BJ (cell line): ENCODE measurements around the gene WDR46. TPM values are rescaled to one million over a fixed set of nuclear protein-coding genes. Genes with fewer than 3 reads are reported as not detected.

Experiments
- CTCF ChIA-PET: fragments of 350-600 bp; formaldehyde crosslinking; extraction: SDS; loops from one replicate; lab custom pipeline; 2021; ENCODE audit warnings: antibody characterized with exemption, inconsistent platforms; lab: Yijun Ruan, JAX
- POLR2A ChIA-PET: fragments of 300-600 bp; sonication (Branson Sonifier 250); formaldehyde crosslinking; extraction: SDS; loops from one replicate; lab custom pipeline; 2021; ENCODE audit warnings: antibody characterized with exemption; lab: Charles Lee
- DNase-seq: peaks from one replicate; pipeline ENCODE4 v3.0.0-alpha.2; 2011; ENCODE audit warnings: low read depth
- H3K27me3 ChIP-seq: 2 replicates; pipeline ENCODE4 v1.6.0; 2011; ENCODE audit warnings: low read length; ENCODE audit not compliant: control insufficient read depth, insufficient read depth
- H3K36me3 ChIP-seq: 2 replicates; pipeline ENCODE4 v1.5.1; 2011; ENCODE audit warnings: low read length; ENCODE audit not compliant: control insufficient read depth, insufficient read depth
- H3K4me3 ChIP-seq: 2 replicates; pipeline ENCODE4 v1.5.1; 2011; ENCODE audit warnings: low read depth, mild to moderate bottlenecking, control low read depth, low read length
- polyA plus RNA-seq: library from polyadenylated mRNA; depleted of rRNA; stranded (reverse); fragments of >200 nt; gene quantifications from 2 replicates; pipeline ENCODE4 v1.2.3, GENCODE V29; 2011
- TF ChIP-seq, protein P1 (sequence below): IDR thresholded peaks from 2 replicates; pipeline ENCODE4 v1.5.1; 2011; ENCODE audit warnings: low read depth, mild to moderate bottlenecking, control low read depth, inconsistent platforms, low read length, moderate library complexity; ENCODE audit not compliant: insufficient read depth

Gene WDR46
- polyA plus RNA-seq, 1 experiment: 78.9 TPM

DNA sequence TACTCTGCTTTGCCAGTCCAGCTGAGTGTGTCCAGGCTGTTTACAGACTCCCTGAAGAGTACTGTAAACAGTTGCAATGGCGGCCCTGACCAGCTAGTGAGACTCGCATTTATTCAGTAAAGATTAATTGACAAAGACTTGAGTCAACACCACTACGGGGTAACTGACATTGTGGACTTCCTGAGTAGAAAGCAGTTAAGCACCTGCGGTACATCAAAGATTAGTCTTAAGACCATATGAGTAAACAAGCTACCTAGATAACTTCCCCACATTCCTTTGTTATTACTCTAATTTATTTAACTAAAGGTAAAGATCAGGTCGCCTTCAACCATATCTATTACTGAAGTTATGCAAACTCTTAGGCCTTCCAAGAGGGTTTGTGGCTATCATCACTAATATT is 30.0 kb downstream of the WDR46 start:
- TF ChIP-seq, protein P1, sequence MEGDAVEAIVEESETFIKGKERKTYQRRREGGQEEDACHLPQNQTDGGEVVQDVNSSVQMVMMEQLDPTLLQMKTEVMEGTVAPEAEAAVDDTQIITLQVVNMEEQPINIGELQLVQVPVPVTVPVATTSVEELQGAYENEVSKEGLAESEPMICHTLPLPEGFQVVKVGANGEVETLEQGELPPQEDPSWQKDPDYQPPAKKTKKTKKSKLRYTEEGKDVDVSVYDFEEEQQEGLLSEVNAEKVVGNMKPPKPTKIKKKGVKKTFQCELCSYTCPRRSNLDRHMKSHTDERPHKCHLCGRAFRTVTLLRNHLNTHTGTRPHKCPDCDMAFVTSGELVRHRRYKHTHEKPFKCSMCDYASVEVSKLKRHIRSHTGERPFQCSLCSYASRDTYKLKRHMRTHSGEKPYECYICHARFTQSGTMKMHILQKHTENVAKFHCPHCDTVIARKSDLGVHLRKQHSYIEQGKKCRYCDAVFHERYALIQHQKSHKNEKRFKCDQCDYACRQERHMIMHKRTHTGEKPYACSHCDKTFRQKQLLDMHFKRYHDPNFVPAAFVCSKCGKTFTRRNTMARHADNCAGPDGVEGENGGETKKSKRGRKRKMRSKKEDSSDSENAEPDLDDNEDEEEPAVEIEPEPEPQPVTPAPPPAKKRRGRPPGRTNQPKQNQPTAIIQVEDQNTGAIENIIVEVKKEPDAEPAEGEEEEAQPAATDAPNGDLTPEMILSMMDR: no peak
- no peak for DNase-seq
- Histone ChIP-seq H3K27me3 (no peaks in the 10 kb centered on the region), H3K36me3 (peaks cover 4% of the 10 kb centered on the region), H3K4me3 (no peak overlapping the region)
- ChIA-PET CTCF (interaction anchor here (0.6 to 1.2 kb wide), 3 partner anchors 62 to 895 kb away, joined by 3 read pairs; no protein-coding TSS in a partner anchor), POLR2A (no interaction called here)

GRCh38 chr6:33254591-33254990 is 34.4 kb downstream of the WDR46 start:
- Histone ChIP-seq H3K4me3 (no peak overlapping the region), H3K27me3 (no peaks in the 10 kb centered on the region), H3K36me3 (no peaks in the 10 kb centered on the region)
- ChIA-PET CTCF (interaction anchor here (1.3 kb wide), 1 partner anchor 23 kb away, joined by 4 read pairs; the partner anchor contains the start of gene B3GALT4), POLR2A (no interaction called here)
- DNase-seq: no peak
- TF ChIP-seq, protein P1: no peak

DNA sequence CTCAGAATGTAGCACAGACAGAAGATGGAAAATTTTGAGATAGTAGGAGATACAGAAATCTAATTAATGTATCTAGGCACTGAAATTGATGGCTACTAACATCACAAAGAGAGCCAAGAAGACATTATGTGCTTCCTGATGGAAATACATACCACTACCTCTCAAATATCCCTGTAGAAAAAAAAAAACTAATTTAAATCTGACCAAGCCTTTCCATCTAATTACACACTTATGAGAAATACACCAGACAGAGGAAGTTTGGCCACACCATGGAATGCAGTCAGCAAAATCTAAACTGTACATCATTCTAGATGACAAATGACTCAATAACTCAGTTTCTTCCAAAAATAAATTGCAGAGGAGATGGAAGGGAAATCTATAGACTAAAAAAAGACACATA is 36.3 kb downstream of the WDR46 start:
- Histone ChIP-seq H3K4me3 (no peak overlapping the region), H3K27me3 (no peaks in the 10 kb centered on the region), H3K36me3 (no peaks in the 10 kb centered on the region)
- no peak for DNase-seq
- ChIA-PET CTCF (no interaction called here), POLR2A (no interaction called here)
- TF ChIP-seq, protein P1: no peak

DNA sequence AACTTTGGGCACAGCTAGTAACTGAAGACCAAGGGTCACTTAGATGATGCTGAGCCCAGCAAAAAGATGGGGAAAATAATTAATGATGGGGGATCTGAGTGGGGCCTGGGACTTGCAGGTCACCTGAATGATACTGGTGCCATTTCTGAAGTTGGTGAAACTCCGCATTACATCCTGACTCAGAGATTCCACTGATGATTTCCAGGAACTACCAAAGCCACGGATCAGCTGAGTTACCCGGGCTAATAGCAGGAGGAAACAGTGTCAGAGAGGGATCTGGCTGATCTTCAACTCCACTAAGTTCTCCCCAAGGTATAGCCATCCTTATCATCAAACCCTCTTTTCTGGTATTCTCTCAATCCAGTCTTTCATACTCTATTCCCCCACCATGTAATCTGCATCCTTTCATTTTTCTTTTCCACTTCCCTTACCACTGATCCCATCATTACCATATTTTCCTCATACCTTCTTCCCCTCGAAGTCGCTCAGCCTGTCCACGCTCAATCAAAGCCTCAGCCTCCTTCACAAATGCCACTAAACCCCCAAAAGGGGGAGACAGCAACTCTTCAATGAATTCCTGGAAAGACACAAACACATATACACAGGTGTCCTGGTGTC is 37.5 kb downstream of the WDR46 start:
- DNase-seq: no peak
- POLR2A ChIA-PET: interaction anchor here (0.6 kb wide), 1 partner anchor 101 kb away, joined by 13 read pairs; no protein-coding TSS in a partner anchor
- Histone ChIP-seq H3K36me3 (no peaks in the 10 kb centered on the region), H3K4me3 (no peak overlapping the region), H3K27me3 (no peaks in the 10 kb centered on the region)
- TF ChIP-seq, protein P1: no peak
- CTCF ChIA-PET: interaction anchor here (0.8 to 1.5 kb wide), 3 partner anchors 9 to 237 kb away, joined by 3 to 6 read pairs (median 5); no protein-coding TSS in a partner anchor

- ChIA-PET CTCF (interaction anchor here (0.8 to 3.1 kb wide), 9 partner anchors 9 to 236 kb away, joined by 3 to 18 read pairs (median 5); partner anchors contain the start of genes B3GALT4, RPS18 and VPS52), POLR2A (interaction anchor here (0.6 kb wide), 1 partner anchor 100 kb away, joined by 13 read pairs; no protein-coding TSS in a partner anchor)
- Histone ChIP-seq H3K4me3 (no peak overlapping the region), H3K27me3 (no peaks in the 10 kb centered on the region), H3K36me3 (no peaks in the 10 kb centered on the region)
- TF ChIP-seq, protein P1: no peak
- DNase-seq: no peak
Measured at GRCh38 chr6:33250731-33251130, 38.3 kb downstream of the WDR46 start.
